Neuron (in vitro differentiated cells): Measurements from ENCODE around the gene ACSS1.
"Not testable (repeated sequence)": the region's sequence is repeated elsewhere in the genome, so short reads cannot be mapped to it uniquely, and the experiment has no call there.

ENCODE experiments used
- H2AFZ ChIP-seq: one replicate; pipeline ENCODE4 v1.6.1; 2013; ENCODE audit warnings: low read depth, mild to moderate bottlenecking, inconsistent platforms, low read length, moderate library complexity
- H3K27me3 ChIP-seq: one replicate; pipeline ENCODE4 v1.6.1; 2013; ENCODE audit warnings: low read length; ENCODE audit not compliant: insufficient read depth
- H3K36me3 ChIP-seq: one replicate; pipeline ENCODE4 v1.6.1; 2013; ENCODE audit warnings: low read length; ENCODE audit not compliant: insufficient read depth
- H3K4me1 ChIP-seq: one replicate; pipeline ENCODE4 v1.6.1; 2013; ENCODE audit warnings: low read length; ENCODE audit not compliant: insufficient read depth
- H3K4me3 ChIP-seq: 2 replicates; pipeline ENCODE4 v1.5.1; 2013; ENCODE audit warnings: mild to moderate bottlenecking, low read length, moderate library complexity
- H3K9me3 ChIP-seq: one replicate; pipeline ENCODE4 v1.6.1; 2013; ENCODE audit warnings: low read length

The ACSS1 gene

DNA sequence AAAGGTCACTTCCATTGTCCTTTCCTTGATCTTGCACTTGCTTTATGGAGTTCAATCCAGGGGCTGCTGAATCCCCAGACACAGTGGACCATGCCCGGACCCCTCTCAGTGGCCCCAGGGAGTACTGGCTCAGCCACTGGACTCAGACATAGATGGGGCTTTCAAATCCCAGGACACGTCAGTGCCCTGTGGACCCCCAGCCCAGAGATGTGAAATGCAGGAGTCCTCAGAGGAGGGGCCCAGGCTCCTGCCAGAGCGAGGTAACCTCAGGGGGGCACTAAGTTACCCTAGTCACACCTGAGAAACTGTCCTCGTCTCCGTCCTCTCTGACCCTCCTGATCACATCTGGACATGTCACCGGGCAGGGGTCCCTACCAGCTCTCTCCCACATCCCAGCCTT lies 46.7 kb downstream of the ACSS1 start:
- H3K36me3 ChIP-seq = no peaks in the 10 kb centered on the region
- no peaks in the 10 kb centered on the region for H3K4me1 ChIP-seq
- H3K4me3 ChIP-seq = no peak overlapping the region
- peaks cover 2% of the 10 kb centered on the region for H3K27me3 ChIP-seq
- no peak overlapping the region for H2AFZ ChIP-seq
- peaks cover 1% of the 10 kb centered on the region for H3K9me3 ChIP-seq

DNA sequence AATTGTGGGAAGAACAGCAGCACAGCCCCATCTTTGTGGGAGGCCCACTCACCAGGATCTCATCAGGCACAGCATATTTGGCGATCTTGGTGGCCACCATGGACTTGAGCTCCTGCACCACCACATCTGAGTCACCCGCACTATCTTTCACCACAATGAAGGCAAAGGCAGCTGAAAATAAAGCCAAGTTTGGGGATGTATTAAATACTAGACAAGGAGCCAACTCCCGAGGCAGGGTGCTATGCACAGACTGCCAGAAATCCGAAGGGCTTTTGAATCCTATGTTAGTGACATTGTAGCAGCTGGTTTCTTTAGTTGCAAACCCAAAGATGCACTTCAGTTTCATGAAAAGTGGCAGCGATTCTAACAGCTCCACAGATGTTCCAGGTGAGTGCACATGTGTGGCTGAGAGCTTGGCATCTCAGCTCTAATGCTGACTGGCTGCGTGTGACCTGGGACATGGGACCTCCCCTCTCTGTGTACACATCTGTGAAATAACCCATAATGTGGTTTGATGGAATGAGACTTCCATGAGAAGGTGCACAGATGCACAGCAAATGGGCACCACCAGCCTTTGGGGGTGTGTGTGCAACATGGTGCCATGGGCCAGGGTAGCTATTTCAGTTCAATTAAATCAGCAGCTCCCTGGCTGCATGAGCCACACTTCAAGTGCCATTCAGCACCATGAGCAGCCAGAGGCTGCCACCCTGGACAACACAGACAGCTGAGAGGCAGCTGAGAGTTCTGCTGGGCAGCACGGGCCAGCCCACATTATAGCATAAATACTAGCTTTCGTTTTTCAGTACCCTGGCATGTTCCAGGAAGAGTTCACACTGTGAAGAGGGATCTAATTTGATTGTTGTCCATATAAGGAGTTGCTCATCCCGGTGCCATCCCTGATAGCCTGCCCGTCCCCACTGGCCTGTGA lies 48.5 kb downstream of the ACSS1 start:
- no peaks in the 10 kb centered on the region for H3K4me1 ChIP-seq
- no peak overlapping the region for H2AFZ ChIP-seq
- H3K36me3 ChIP-seq = no peaks in the 10 kb centered on the region
- H3K4me3 ChIP-seq = no peak overlapping the region
- peaks cover 2% of the 10 kb centered on the region for H3K27me3 ChIP-seq
- no peaks in the 10 kb centered on the region for H3K9me3 ChIP-seq

DNA sequence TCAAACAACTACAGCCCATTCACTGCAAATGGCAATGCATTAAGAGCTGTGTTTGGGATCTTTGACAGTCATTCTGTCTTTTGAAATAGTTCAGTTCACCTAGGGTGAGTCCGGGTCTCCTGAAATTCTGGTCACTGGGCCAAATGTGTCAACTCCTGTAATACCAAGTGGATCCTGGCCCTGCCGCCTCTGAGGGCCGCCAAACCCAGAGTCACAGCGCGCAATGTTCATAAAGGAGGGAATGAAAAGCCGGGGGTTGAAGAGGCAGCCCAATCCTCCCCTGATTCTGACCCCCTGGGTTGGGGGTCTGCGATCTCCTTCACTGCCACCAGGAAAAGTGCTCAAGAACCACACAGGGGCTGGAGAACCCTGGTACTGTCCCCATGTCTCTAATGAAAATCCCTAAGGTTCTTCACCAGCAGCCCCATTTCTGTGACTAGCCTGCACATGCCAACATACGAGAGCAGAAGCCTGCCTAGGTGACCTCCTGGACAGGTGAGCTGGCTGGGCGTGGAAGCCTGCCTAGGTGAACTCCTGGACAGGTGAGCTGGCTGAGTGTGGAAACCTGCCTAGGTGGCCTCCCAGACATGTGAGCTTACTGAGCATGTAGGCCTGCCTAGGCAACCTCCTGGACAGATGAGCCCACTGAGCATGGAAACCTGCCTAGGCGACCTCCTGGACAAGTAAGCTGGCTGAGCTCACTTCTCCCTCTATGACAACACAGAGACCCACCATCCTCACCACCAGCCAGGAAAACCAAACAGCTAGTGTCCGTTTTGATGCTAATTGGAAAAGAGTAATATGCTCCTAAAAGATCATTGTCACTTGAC lies 49.3 kb downstream of the ACSS1 start:
- Histone ChIP-seq H3K4me1 (no peaks in the 10 kb centered on the region), H3K27me3 (peaks cover 2% of the 10 kb centered on the region), H3K9me3 (no peaks in the 10 kb centered on the region), H3K36me3 (no peaks in the 10 kb centered on the region), H3K4me3 (no peak overlapping the region), H2AFZ (no peak overlapping the region)

DNA sequence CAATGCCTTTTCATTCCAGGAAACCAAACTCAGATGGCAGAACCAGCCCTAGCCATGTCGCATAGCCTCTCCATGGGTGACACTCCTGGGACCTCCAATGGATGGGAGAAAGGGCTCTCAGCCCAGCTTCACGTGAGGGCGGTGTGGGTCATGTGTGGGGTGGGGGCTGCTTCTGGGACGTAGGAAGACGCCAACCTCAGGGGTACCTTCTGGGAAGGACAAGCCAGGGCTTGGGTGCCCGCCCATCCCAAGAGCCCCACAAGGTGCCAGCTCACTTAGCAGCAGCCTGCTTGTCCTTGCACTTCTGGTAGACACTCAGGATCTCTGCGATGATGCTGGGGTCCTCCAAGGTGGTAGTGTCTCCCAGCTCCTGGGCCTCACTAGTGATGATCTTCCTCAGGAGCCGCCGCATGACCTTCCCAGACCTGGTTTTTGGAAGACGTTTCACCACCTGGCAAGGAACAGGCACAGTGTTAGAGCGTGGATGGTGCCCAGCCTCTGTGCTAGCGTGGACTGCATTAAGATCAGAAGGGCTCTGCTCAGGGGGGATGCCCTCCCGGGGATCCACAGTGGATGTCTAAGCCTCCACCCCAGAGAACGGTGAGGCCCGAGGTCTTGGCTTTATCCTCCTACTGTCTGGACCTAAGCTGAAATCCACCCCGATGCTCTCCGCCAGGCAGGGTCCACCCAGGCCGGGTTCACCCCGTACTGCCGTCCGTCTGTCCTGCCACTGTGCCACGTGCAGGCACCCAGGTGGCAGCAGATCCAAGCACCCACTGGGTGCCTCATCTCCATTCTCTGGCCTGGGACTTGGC lies 50.2 kb downstream of the ACSS1 start:
- Histone ChIP-seq H3K4me1 (no peaks in the 10 kb centered on the region), H3K9me3 (no peaks in the 10 kb centered on the region), H3K4me3 (no peak overlapping the region), H3K27me3 (peaks cover 2% of the 10 kb centered on the region), H2AFZ (no peak overlapping the region), H3K36me3 (no peaks in the 10 kb centered on the region)

DNA sequence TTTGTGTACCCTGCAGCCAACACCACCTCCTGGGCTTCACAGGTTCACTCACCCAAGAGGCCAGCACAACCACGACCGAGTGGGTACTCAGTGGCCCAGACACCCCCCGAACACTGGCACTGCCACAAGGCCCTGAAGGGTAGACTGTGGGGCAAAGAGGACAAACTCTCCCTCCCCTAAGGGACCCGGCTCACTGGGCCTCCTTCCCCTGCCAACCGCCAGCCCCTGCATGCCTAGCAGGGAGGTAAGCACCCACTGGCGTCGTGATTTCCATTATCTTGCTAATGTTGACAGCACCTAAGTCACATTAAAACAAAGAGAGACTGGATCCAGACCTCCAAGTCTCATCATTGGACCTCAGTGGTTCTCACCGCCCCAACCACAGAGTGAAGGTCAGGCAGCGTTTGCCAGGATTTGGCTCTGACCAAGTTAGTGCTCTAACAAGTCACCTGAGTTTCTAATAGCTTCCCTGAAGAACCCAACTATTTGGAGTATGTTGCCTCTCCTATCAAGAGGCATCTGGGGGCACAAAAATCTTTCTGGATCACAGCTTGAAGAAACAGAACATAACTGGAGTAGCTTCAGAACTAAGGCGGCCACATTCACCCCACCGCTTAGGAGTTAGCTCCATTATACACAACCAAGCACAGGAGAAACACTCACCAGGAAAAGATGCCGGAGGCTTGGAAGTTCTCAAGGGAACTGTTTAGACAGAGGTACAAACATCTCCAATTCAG lies 51.3 kb downstream of the ACSS1 start:
- Histone ChIP-seq H3K27me3 (peaks cover 2% of the 10 kb centered on the region), H3K9me3 (no peaks in the 10 kb centered on the region), H3K4me3 (no peak overlapping the region), H3K36me3 (no peaks in the 10 kb centered on the region), H3K4me1 (no peaks in the 10 kb centered on the region), H2AFZ (no peak overlapping the region)

DNA sequence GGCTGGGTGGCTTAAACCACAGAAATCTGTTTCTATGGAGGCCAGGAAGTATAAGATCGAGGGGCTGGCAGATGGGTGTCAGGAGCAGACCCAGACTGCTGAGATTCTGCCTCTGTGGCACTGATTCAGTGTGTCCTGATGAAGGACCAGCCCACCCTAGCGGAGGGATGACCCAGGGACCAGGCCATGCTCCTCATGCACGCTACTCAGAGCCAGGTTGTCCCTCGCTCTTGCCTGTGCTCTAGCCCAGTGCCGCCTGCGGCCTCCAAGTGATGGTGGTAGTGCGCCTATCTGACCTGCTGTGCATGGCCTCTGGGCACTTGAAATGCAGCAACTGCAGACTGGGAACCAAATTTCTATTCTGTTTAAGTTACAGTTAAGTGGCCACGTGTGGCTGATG lies 52.3 kb downstream of the ACSS1 start:
- no peaks in the 10 kb centered on the region for H3K36me3 ChIP-seq
- no peak overlapping the region for H2AFZ ChIP-seq

DNA sequence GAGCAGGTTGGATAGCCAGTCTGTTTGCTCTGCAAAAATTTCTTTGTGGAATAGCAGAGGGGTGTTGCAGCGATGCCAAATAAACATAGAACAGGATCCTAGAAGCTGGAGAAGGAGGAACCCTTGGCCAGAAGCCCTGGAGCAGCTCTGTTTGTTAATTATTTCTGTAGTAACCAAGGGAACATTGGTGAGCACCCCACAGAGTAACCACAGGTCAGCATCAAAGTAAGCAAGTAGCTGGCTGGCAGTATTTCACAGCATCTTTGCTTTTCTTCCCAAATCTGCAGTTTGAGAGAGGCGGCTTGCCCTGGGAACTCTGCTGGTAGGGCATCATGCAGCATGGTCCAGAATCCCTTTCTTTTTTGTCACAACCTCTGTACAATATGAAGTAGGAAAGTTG lies 52.7 kb downstream of the ACSS1 start:
- Histone ChIP-seq H2AFZ (no peak overlapping the region), H3K36me3 (no peaks in the 10 kb centered on the region), H3K4me1 (no peaks in the 10 kb centered on the region), H3K4me3 (no peak overlapping the region), H3K27me3 (peaks cover 4% of the 10 kb centered on the region), H3K9me3 (no peaks in the 10 kb centered on the region)

More for the DNA sequence above, 52.3 kb downstream of the ACSS1 start:
- Histone ChIP-seq H3K27me3 (peaks cover 2% of the 10 kb centered on the region), H3K9me3 (no peaks in the 10 kb centered on the region), H3K4me1 (no peaks in the 10 kb centered on the region), H3K4me3 (no peak overlapping the region)

DNA sequence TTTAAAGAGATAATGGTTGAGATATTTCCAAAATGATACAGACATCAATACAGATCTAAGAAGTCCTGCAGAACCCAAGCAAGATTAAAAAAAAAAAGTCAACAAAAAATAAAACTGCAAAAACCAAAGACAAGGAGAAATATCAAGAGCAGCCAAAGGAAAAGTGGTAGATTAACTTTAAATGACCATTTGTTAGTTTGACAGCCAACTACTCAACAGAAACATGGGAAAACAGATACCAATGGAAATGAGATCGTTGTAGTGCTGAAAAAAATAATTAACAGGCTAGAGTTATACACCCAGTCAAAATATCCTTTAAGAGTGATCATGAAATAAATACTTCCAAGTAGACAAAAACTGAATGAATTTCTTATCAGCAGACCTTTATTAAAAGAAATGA lies 54.9 kb downstream of the ACSS1 start:
- peaks cover 13% of the 10 kb centered on the region for H3K27me3 ChIP-seq
- H3K4me3 ChIP-seq = no peak overlapping the region
- H2AFZ ChIP-seq = no peak overlapping the region
- no peaks in the 10 kb centered on the region for H3K36me3 ChIP-seq
- no peaks in the 10 kb centered on the region for H3K4me1 ChIP-seq
- H3K9me3 ChIP-seq = no peaks in the 10 kb centered on the region

DNA sequence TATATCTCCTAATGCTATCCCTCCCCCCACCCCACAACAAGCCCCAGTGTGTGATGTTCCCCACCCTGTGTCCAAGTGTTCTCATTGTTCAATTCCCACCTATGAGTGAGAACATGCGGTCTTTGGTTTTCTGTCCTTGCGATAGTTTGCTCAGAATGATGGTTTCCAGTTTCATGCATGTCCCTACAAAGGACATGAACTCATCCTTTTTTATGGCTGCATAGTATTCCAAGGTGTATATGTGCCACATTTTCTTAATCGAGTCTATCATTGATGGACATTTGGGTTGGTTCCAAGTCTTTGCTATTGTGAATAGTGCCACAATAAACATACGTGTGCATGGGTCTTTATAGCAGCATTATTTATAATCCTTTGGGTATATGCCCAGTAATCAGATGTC lies 56.6 kb downstream of the ACSS1 start:
- H3K4me1 ChIP-seq, H3K4me3 ChIP-seq, H2AFZ ChIP-seq, H3K9me3 ChIP-seq, H3K36me3 ChIP-seq: not testable (repeated sequence)
- peaks cover 11% of the 10 kb centered on the region for H3K27me3 ChIP-seq

DNA sequence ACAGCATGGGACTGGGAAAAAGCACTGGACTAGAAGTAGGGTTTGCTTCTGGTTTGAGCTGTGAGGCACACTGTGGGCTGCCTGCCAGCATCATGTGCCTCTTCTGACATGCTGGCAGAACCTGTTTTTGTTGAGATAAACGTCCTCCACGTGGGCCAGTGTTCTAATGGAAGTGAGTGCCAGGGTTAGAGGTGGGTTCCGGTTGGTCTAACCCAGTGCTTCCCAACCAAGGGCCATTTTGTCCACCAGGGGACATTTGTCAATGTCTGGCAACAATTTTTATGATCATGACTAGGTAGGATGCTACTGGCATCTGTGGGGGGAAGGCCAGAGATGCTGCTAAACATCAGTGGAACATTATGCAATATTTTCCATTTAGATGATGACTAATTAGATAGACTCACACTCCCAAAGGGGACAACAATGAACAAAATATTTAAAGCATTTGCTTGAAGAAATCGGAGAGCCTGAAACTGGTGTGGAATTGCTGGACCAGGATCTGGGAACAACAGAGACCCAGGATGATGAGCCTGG lies 57.6 kb downstream of the ACSS1 start:
- H3K4me1 ChIP-seq = peaks cover 3% of the 10 kb centered on the region
- H3K4me3 ChIP-seq = no peak overlapping the region
- H3K27me3 ChIP-seq = peaks cover 11% of the 10 kb centered on the region
- no peaks in the 10 kb centered on the region for H3K9me3 ChIP-seq
- no peak overlapping the region for H2AFZ ChIP-seq
- H3K36me3 ChIP-seq = no peaks in the 10 kb centered on the region

DNA sequence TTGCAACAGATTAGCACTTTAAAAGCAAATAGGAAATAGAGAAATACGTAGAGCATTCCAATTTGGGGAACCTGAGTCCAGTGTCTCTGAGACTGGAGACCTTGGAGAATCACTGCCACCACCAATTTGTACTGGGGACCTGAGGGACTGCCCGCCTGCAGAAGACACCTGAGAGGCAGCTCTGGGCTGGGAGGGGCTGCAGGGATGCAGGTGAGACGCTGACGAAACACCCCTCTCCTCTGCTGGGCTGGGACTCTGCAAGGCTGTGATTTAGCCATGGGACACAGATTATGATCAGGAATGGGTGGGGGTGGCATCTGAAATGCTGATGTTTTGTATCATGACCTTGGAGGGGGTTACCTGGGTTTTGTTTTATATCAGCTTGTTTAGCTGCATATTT lies 58.4 kb downstream of the ACSS1 start:
- Histone ChIP-seq H3K4me1 (peaks cover 8% of the 10 kb centered on the region), H3K27me3 (peaks cover 11% of the 10 kb centered on the region), H3K9me3 (no peaks in the 10 kb centered on the region), H3K36me3 (no peaks in the 10 kb centered on the region), H3K4me3 (no peak overlapping the region), H2AFZ (no peak overlapping the region)
